ENCODE data around the gene FRAS1. TPM values are rescaled to one million over a fixed set of nuclear protein-coding genes. Genes with fewer than 3 reads are reported as not detected.

Gene FRAS1
- total and polyA plus RNA-seq, 2 donors (not counting 1 experiment from before 2014, with no cell fraction given): 0.30 to 0.66 TPM

- Histone ChIP-seq H2AFZ (ENCODE audit: low read length) (no peak overlapping the region), H3K27me3 (ENCODE audit: control insufficient read depth, insufficient read depth, low read length) (no peaks in the 10 kb centered on the region), H3K36me3 (ENCODE audit: control insufficient read depth, insufficient read depth, low read length) (no peaks in the 10 kb centered on the region), H3K27ac (ENCODE audit: insufficient read depth, low read length) (no peak overlapping the region), H4K20me1 (ENCODE audit: control insufficient read depth, extremely low read depth, insufficient read depth, low read length) (no peaks in the 10 kb centered on the region), H3K79me2 (ENCODE audit: control insufficient read depth, insufficient read depth, low read length) (no peaks in the 10 kb centered on the region), H3K4me2 (ENCODE audit: extremely low read depth, insufficient read depth, low read length) (no peak overlapping the region), H3K9ac (ENCODE audit: insufficient read depth, low read length) (no peak overlapping the region), H3K9me3 (ENCODE audit: control insufficient read depth, insufficient read depth, low read depth, low read length) (no peaks in the 10 kb centered on the region), H3K4me1 (ENCODE audit: control insufficient read depth, extremely low read depth, insufficient read depth, low read length) (no peaks in the 10 kb centered on the region), H3K4me3 (replicated peaks in 1 of 4; ENCODE audit: control extremely low read depth in 1 of 4, insufficient read depth in 1 of 4, low read depth in 3 of 4, low read length in 4 of 4) (no peak overlapping the region)
- no peak for TF ChIP-seq EZH2 (IDR thresholded peaks at IDR 0.05; ENCODE audit: low read length, missing control alignments)
- no peak for DNase-seq (ENCODE audit: low read depth in 2 of 2)
Measured at GRCh38 chr4:78031417-78031950, 25.6 kb upstream of the FRAS1 start.

- no peaks in the 10 kb centered on the region for H4K20me1 ChIP-seq (ENCODE audit: control insufficient read depth, extremely low read depth, insufficient read depth, low read length)
- no peak for DNase-seq (ENCODE audit: low read depth in 2 of 2)
- H2AFZ ChIP-seq (ENCODE audit: low read length): no peak overlapping the region
- H3K36me3 ChIP-seq (ENCODE audit: control insufficient read depth, insufficient read depth, low read length): no peaks in the 10 kb centered on the region
- no peak overlapping the region for H3K4me2 ChIP-seq (ENCODE audit: extremely low read depth, insufficient read depth, low read length)
- no peak overlapping the region for H3K27ac ChIP-seq (ENCODE audit: insufficient read depth, low read length)
- H3K9ac ChIP-seq (ENCODE audit: insufficient read depth, low read length): no peak overlapping the region
- no peak overlapping the region for H3K4me3 ChIP-seq (replicated peaks in 1 of 4; ENCODE audit: control extremely low read depth in 1 of 4, insufficient read depth in 1 of 4, low read depth in 3 of 4, low read length in 4 of 4)
- no peaks in the 10 kb centered on the region for H3K79me2 ChIP-seq (ENCODE audit: control insufficient read depth, insufficient read depth, low read length)
- H3K27me3 ChIP-seq (ENCODE audit: control insufficient read depth, insufficient read depth, low read length): no peaks in the 10 kb centered on the region
- no peaks in the 10 kb centered on the region for H3K9me3 ChIP-seq (ENCODE audit: control insufficient read depth, insufficient read depth, low read depth, low read length)
- H3K4me1 ChIP-seq (ENCODE audit: control insufficient read depth, extremely low read depth, insufficient read depth, low read length): no peaks in the 10 kb centered on the region
- no peak for TF ChIP-seq EZH2 (IDR thresholded peaks at IDR 0.05; ENCODE audit: low read length, missing control alignments)
- no peak for TF ChIP-seq CTCF (conservative IDR thresholded peaks at IDR 0.05 in 1 of 2, IDR thresholded peaks at IDR 0.05 in 1 of 2; ENCODE audit: low read depth in 1 of 2, low read length in 2 of 2)
Measured at GRCh38 chr4:78032446-78032845, 24.7 kb upstream of the FRAS1 start.

GRCh38 chr4:78032929-78033328 is 24.2 kb upstream of the FRAS1 start:
- H3K4me3 ChIP-seq (replicated peaks in 1 of 4; ENCODE audit: control extremely low read depth in 1 of 4, insufficient read depth in 1 of 4, low read depth in 3 of 4, low read length in 4 of 4): no peak overlapping the region
- H3K36me3 ChIP-seq (ENCODE audit: control insufficient read depth, insufficient read depth, low read length): no peaks in the 10 kb centered on the region
- H4K20me1 ChIP-seq (ENCODE audit: control insufficient read depth, extremely low read depth, insufficient read depth, low read length): no peaks in the 10 kb centered on the region
- H3K9ac ChIP-seq (ENCODE audit: insufficient read depth, low read length): no peak overlapping the region
- DNase-seq (ENCODE audit: low read depth in 2 of 2): no peak
- TF ChIP-seq EZH2 (IDR thresholded peaks at IDR 0.05; ENCODE audit: low read length, missing control alignments): no peak
- TF ChIP-seq CTCF (conservative IDR thresholded peaks at IDR 0.05 in 1 of 2, IDR thresholded peaks at IDR 0.05 in 1 of 2; ENCODE audit: low read depth in 1 of 2, low read length in 2 of 2): no peak
- H3K9me3 ChIP-seq (ENCODE audit: control insufficient read depth, insufficient read depth, low read depth, low read length): no peaks in the 10 kb centered on the region
- H3K27me3 ChIP-seq (ENCODE audit: control insufficient read depth, insufficient read depth, low read length): no peaks in the 10 kb centered on the region
- H3K4me1 ChIP-seq (ENCODE audit: control insufficient read depth, extremely low read depth, insufficient read depth, low read length): no peaks in the 10 kb centered on the region
- no peak overlapping the region for H3K4me2 ChIP-seq (ENCODE audit: extremely low read depth, insufficient read depth, low read length)
- no peak overlapping the region for H3K27ac ChIP-seq (ENCODE audit: insufficient read depth, low read length)
- no peak overlapping the region for H2AFZ ChIP-seq (ENCODE audit: low read length)
- no peaks in the 10 kb centered on the region for H3K79me2 ChIP-seq (ENCODE audit: control insufficient read depth, insufficient read depth, low read length)

Measured in fibroblast of lung (primary cell).